ENCODE measurements around the gene SYT15.
"Not testable (repeated sequence)": the region's sequence is repeated elsewhere in the genome, so short reads cannot be mapped to it uniquely, and the experiment has no call there.

Gene SYT15

GRCh38 chr10:46558392-46559185 lies 20.3 kb upstream of the SYT15 start:
- CTCF ChIA-PET = interaction anchor here (1.2 to 1.7 kb wide), 5 partner anchors 10 to 1218 kb away, joined by 4 to 6 read pairs (median 4); no protein-coding TSS in a partner anchor
- POLR2A ChIA-PET = interaction anchor here (0.7 kb wide), 1 partner anchor 20 kb away, joined by 3 read pairs; no protein-coding TSS in a partner anchor
- 89% methylated on average over 9 of the region's 9 CpGs for WGBS (ENCODE audit: insufficient coverage)
- Histone ChIP-seq H3K27ac (ENCODE audit: insufficient read depth in 1 of 2, low read depth in 1 of 2, low read length in 2 of 2, poor library complexity in 1 of 2, severe bottlenecking in 2 of 2) (no peak overlapping the region), H3K36me3 (ENCODE audit: control insufficient read depth in 4 of 4, insufficient read depth in 4 of 4, low read length in 3 of 4) (no peaks in the 10 kb centered on the region), H3K9me3 (ENCODE audit: control extremely low read depth in 1 of 5, control insufficient read depth in 4 of 5, insufficient read depth in 2 of 5, low read depth in 1 of 5, low read length in 4 of 5) (no peaks in the 10 kb centered on the region), H3K4me3 (ENCODE audit: control insufficient read depth in 1 of 7, extremely low read depth in 1 of 7, insufficient read depth in 4 of 7, low read depth in 2 of 7, low read length in 6 of 7) (no peak overlapping the region), H3K27me3 (replicated peaks in 2 of 5; ENCODE audit: control insufficient read depth in 4 of 5, insufficient read depth in 5 of 5, low read length in 4 of 5) (peaks cover 7 to 76% (median 40%) of the 10 kb centered on the region in 5 experiments), H3K4me1 (ENCODE audit: control extremely low read depth in 1 of 4, control insufficient read depth in 4 of 4, insufficient read depth in 4 of 4, low read length in 3 of 4) (peaks cover 0 to 14% (median 8%) of the 10 kb centered on the region in 4 experiments)
- DNase-seq = no peak

- ChIA-PET POLR2A (no interaction called here), CTCF (interaction anchor here (1.6 to 1.7 kb wide), 3 partner anchors 16 to 1217 kb away, joined by 4 to 6 read pairs (median 4); no protein-coding TSS in a partner anchor)
- peaks cover 7 to 70% (median 38%) of the 10 kb centered on the region in 5 experiments for H3K27me3 ChIP-seq (replicated peaks in 2 of 5; ENCODE audit: control insufficient read depth in 4 of 5, insufficient read depth in 5 of 5, low read length in 4 of 5)
- H3K36me3 ChIP-seq (ENCODE audit: control insufficient read depth in 4 of 4, insufficient read depth in 4 of 4, low read length in 3 of 4) = no peaks in the 10 kb centered on the region
- H3K4me3 ChIP-seq (ENCODE audit: control insufficient read depth in 1 of 7, extremely low read depth in 1 of 7, insufficient read depth in 4 of 7, low read depth in 2 of 7, low read length in 6 of 7) = no peak overlapping the region
- WGBS (ENCODE audit: insufficient coverage) = 92% methylated on average over 5 of the region's 5 CpGs
- DNase-seq = no peak
- H3K27ac ChIP-seq (ENCODE audit: insufficient read depth in 1 of 2, low read depth in 1 of 2, low read length in 2 of 2, poor library complexity in 1 of 2, severe bottlenecking in 2 of 2) = no peak overlapping the region
- H3K9me3 ChIP-seq (ENCODE audit: control extremely low read depth in 1 of 5, control insufficient read depth in 4 of 5, insufficient read depth in 2 of 5, low read depth in 1 of 5, low read length in 4 of 5) = no peaks in the 10 kb centered on the region
- H3K4me1 ChIP-seq (ENCODE audit: control extremely low read depth in 1 of 4, control insufficient read depth in 4 of 4, insufficient read depth in 4 of 4, low read length in 3 of 4) = peaks cover 0 to 14% (median 8%) of the 10 kb centered on the region in 4 experiments
Observed at GRCh38 chr10:46559231-46559671, 19.7 kb upstream of the SYT15 start.

- ChIA-PET CTCF (interaction anchor here (0.6 to 1.7 kb wide), 6 partner anchors 15 to 672 kb away, joined by 3 to 7 read pairs (median 4); no protein-coding TSS in a partner anchor), POLR2A (interaction anchor here (0.6 kb wide), 1 partner anchor 1215 kb away, joined by 3 read pairs; no protein-coding TSS in a partner anchor)
- H3K27ac ChIP-seq (ENCODE audit: insufficient read depth in 1 of 2, low read depth in 1 of 2, low read length in 2 of 2, poor library complexity in 1 of 2, severe bottlenecking in 2 of 2) = no peak overlapping the region
- 87% methylated on average over 5 of the region's 5 CpGs for WGBS (ENCODE audit: insufficient coverage)
- no peaks in the 10 kb centered on the region for H3K9me3 ChIP-seq (ENCODE audit: control extremely low read depth in 1 of 5, control insufficient read depth in 4 of 5, insufficient read depth in 2 of 5, low read depth in 1 of 5, low read length in 4 of 5)
- no peaks in the 10 kb centered on the region for H3K36me3 ChIP-seq (ENCODE audit: control insufficient read depth in 4 of 4, insufficient read depth in 4 of 4, low read length in 3 of 4)
- DNase-seq = no peak
- H3K4me1 ChIP-seq (ENCODE audit: control extremely low read depth in 1 of 4, control insufficient read depth in 4 of 4, insufficient read depth in 4 of 4, low read length in 3 of 4) = peaks cover 0 to 14% (median 8%) of the 10 kb centered on the region in 4 experiments
- peaks cover 7 to 59% (median 35%) of the 10 kb centered on the region in 5 experiments for H3K27me3 ChIP-seq (replicated peaks in 2 of 5; ENCODE audit: control insufficient read depth in 4 of 5, insufficient read depth in 5 of 5, low read length in 4 of 5)
- no peak overlapping the region for H3K4me3 ChIP-seq (ENCODE audit: control insufficient read depth in 1 of 7, extremely low read depth in 1 of 7, insufficient read depth in 4 of 7, low read depth in 2 of 7, low read length in 6 of 7)
Observed at GRCh38 chr10:46560381-46560780, 18.5 kb upstream of the SYT15 start.

GRCh38 chr10:46560952-46561351 lies 18.0 kb upstream of the SYT15 start:
- H3K36me3 ChIP-seq (ENCODE audit: control insufficient read depth in 4 of 4, insufficient read depth in 4 of 4, low read length in 3 of 4) = no peaks in the 10 kb centered on the region
- no peak overlapping the region for H3K4me3 ChIP-seq (ENCODE audit: control insufficient read depth in 1 of 7, extremely low read depth in 1 of 7, insufficient read depth in 4 of 7, low read depth in 2 of 7, low read length in 6 of 7)
- WGBS (ENCODE audit: insufficient coverage) = 100% methylated on average over 1 of the region's 1 CpG
- peaks cover 0 to 13% (median 7%) of the 10 kb centered on the region in 4 experiments for H3K4me1 ChIP-seq (ENCODE audit: control extremely low read depth in 1 of 4, control insufficient read depth in 4 of 4, insufficient read depth in 4 of 4, low read length in 3 of 4)
- peaks cover 7 to 53% (median 30%) of the 10 kb centered on the region in 5 experiments for H3K27me3 ChIP-seq (replicated peaks in 2 of 5; ENCODE audit: control insufficient read depth in 4 of 5, insufficient read depth in 5 of 5, low read length in 4 of 5)
- no peak overlapping the region for H3K27ac ChIP-seq (ENCODE audit: insufficient read depth in 1 of 2, low read depth in 1 of 2, low read length in 2 of 2, poor library complexity in 1 of 2, severe bottlenecking in 2 of 2)
- DNase-seq = no peak
- ChIA-PET CTCF (interaction anchor here (0.8 to 1.7 kb wide), 3 partner anchors 15 to 523 kb away, joined by 3 to 7 read pairs (median 6); no protein-coding TSS in a partner anchor), POLR2A (no interaction called here)
- no peaks in the 10 kb centered on the region for H3K9me3 ChIP-seq (ENCODE audit: control extremely low read depth in 1 of 5, control insufficient read depth in 4 of 5, insufficient read depth in 2 of 5, low read depth in 1 of 5, low read length in 4 of 5)

- H3K27me3 ChIP-seq (replicated peaks in 2 of 5; ENCODE audit: control insufficient read depth in 4 of 5, insufficient read depth in 5 of 5, low read length in 4 of 5); H3K27ac ChIP-seq (ENCODE audit: insufficient read depth in 1 of 2, low read depth in 1 of 2, low read length in 2 of 2, poor library complexity in 1 of 2, severe bottlenecking in 2 of 2); H3K36me3 ChIP-seq (ENCODE audit: control insufficient read depth in 4 of 4, insufficient read depth in 4 of 4, low read length in 3 of 4); H3K4me1 ChIP-seq (ENCODE audit: control extremely low read depth in 1 of 4, control insufficient read depth in 4 of 4, insufficient read depth in 4 of 4, low read length in 3 of 4); POLR2A ChIA-PET; H3K9me3 ChIP-seq (ENCODE audit: control extremely low read depth in 1 of 5, control insufficient read depth in 4 of 5, insufficient read depth in 2 of 5, low read depth in 1 of 5, low read length in 4 of 5): not testable (repeated sequence)
- CTCF ChIA-PET = interaction anchor here (0.7 kb wide), 1 partner anchor 337 kb away, joined by 3 read pairs; no protein-coding TSS in a partner anchor
- peak; percentile 68 to 81 (median 78) for DNase-seq
- H3K4me3 ChIP-seq (ENCODE audit: control insufficient read depth in 1 of 7, extremely low read depth in 1 of 7, insufficient read depth in 4 of 7, low read depth in 2 of 7, low read length in 6 of 7) = peak overlapping the region in 1 of 7 experiments; percentile 42
- 0% methylated on average over 2 of the region's 6 CpGs for WGBS (ENCODE audit: insufficient coverage)
Observed at GRCh38 chr10:46565591-46566332, 13.2 kb upstream of the SYT15 start.

GRCh38 chr10:46567151-46567550 lies 11.8 kb upstream of the SYT15 start:
- H3K27ac ChIP-seq (ENCODE audit: insufficient read depth in 1 of 2, low read depth in 1 of 2, low read length in 2 of 2, poor library complexity in 1 of 2, severe bottlenecking in 2 of 2); H3K36me3 ChIP-seq (ENCODE audit: control insufficient read depth in 4 of 4, insufficient read depth in 4 of 4, low read length in 3 of 4); POLR2A ChIA-PET; H3K27me3 ChIP-seq (replicated peaks in 2 of 5; ENCODE audit: control insufficient read depth in 4 of 5, insufficient read depth in 5 of 5, low read length in 4 of 5); CTCF ChIA-PET; H3K4me1 ChIP-seq (ENCODE audit: control extremely low read depth in 1 of 4, control insufficient read depth in 4 of 4, insufficient read depth in 4 of 4, low read length in 3 of 4); H3K9me3 ChIP-seq (ENCODE audit: control extremely low read depth in 1 of 5, control insufficient read depth in 4 of 5, insufficient read depth in 2 of 5, low read depth in 1 of 5, low read length in 4 of 5); DNase-seq; H3K4me3 ChIP-seq (ENCODE audit: control insufficient read depth in 1 of 7, extremely low read depth in 1 of 7, insufficient read depth in 4 of 7, low read depth in 2 of 7, low read length in 6 of 7): not testable (repeated sequence)
- WGBS (ENCODE audit: insufficient coverage) = no CpG with 5 or more reads among the region's 9 CpGs

Measured in common myeloid progenitor, CD34-positive (primary cell).